Activated CD8-positive, alpha-beta memory T cell treated with anti-CD3 and anti-CD28 coated beads for 36 hours (primary cell): Measurements from ENCODE around the gene CCSER2. TPM values are rescaled to one million over a fixed set of nuclear protein-coding genes. Genes with fewer than 3 reads are reported as not detected.
"Not testable (repeated sequence)": the region's sequence is repeated elsewhere in the genome, so short reads cannot be mapped to it uniquely, and the experiment has no call there.

Experiments used
- CTCF ChIA-PET: fragments of 350-600 bp; sonication (Branson Sonifier 250); formaldehyde crosslinking; loops from one replicate; lab custom pipeline; 2021; ENCODE audit warnings: antibody characterized with exemption; lab: Charles Lee
- POLR2A ChIA-PET: fragments of 350-600 bp; sonication (Branson Sonifier 250); formaldehyde crosslinking; loops from one replicate; lab custom pipeline; 2021; ENCODE audit warnings: antibody characterized with exemption; lab: Charles Lee
- total RNA-seq, 2 experiments: library from RNA; stranded (reverse); gene quantifications; one replicate each; pipeline ENCODE4 v1.2.3, GENCODE V29; 2021

The CCSER2 gene, protein sequence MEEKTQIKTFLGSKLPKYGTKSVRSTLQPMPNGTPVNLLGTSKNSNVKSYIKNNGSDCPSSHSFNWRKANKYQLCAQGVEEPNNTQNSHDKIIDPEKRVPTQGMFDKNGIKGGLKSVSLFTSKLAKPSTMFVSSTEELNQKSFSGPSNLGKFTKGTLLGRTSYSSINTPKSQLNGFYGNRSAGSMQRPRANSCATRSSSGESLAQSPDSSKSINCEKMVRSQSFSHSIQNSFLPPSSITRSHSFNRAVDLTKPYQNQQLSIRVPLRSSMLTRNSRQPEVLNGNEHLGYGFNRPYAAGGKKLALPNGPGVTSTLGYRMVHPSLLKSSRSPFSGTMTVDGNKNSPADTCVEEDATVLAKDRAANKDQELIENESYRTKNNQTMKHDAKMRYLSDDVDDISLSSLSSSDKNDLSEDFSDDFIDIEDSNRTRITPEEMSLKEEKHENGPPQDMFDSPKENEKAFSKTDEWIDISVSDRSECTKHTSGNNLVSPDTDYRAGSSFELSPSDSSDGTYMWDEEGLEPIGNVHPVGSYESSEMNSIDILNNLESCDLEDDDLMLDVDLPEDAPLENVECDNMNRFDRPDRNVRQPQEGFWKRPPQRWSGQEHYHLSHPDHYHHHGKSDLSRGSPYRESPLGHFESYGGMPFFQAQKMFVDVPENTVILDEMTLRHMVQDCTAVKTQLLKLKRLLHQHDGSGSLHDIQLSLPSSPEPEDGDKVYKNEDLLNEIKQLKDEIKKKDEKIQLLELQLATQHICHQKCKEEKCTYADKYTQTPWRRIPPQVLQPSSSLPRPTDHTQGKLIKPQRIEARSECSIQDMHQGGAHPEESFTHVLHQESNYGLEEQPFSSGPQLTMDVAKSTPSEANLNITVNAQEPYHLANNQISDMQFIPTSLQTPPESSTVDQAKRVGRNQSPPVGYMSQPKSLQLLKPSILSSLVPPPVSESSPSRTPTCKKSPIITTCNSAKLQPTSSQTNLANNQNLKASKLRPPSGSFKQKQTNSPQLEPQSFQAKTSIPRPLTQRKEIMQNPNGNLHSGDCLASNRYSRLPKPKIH
- 10 to 100 TPM; 46.7 to 47.2 TPM for total RNA-seq

DNA sequence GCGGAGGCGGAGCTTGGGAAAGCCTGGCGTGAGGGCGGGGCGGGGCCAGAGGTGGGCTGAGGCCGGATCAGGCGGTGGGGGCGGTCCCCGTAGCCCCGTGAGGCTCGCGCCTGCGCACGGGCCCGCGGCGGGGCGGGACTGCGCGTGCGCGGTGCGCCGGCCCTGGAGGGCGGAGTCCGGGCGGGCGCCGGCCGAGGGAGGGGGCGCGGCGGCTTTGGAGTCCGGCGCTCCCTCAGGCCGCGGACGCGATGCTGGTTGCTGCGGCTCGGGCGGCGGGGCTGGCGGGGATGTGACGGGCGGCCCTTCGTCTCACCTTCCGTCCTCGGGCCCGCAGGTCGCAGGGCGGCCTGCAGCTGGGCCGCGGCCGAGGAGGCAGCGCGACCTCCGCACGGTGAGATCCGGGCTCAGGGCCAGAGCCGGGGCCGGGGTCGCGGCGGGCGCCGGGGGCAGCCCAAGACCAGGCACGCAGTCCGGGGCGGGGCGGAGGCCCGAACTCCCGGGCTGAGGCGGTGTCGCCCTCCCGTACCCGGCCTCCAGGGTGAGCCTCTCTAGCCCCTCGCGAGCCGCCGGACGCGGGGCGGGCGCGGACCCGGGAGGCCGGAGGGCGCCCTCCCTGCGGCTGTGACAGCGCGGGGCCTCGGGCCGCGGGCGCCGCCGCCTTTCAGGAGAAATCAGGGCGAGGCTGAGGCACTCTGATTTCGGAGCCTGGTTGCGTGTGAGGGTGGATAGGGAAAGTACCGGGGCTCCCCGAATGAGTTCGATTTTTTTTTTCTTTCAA lies at the start of gene CCSER2:
CCSER2 (plus strand) TSS at position 172 of the 778 bp plus-strand sequence. CDS start 42,464 bp downstream, outside the sequence.
- ChIA-PET CTCF (interaction anchor here (1.0 to 1.7 kb wide), 8 partner anchors 20 to 212 kb away, joined by 3 to 9 read pairs (median 4); partner anchors contain the start of gene GHITM), POLR2A (interaction anchor here (0.7 to 1.5 kb wide), 4 partner anchors 20 to 61 kb away, joined by 3 to 5 read pairs (median 4); no protein-coding TSS in a partner anchor)

DNA sequence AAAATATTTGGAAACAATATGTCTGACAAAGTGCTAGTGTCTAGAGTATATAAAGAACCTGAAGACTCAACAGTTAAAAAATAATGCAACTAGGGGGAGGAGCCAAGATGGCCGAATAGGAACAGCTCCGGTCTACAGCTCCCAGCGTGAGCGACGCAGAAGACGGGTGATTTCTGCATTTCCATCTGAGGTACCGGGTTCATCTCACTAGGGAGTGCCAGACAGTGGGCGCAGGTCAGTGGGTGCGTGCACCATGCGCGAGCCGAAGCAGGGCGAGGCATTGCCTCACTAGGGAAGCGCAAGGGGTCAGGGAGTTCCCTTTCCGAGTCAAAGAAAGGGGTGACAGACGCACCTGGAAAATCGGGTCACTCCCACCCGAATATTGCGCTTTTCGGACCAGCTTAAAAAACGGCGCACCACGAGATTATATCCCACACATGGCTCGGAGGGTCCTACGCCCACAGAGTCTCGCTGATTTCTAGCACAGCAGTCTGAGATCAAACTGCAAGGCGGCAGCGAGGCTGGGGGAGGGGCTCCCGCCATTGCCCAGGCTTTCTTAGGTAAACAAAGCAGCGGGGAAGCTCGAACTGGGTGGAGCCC lies 48.4 kb upstream of the CCSER2 start:
- POLR2A ChIA-PET, CTCF ChIA-PET: not testable (repeated sequence)

DNA sequence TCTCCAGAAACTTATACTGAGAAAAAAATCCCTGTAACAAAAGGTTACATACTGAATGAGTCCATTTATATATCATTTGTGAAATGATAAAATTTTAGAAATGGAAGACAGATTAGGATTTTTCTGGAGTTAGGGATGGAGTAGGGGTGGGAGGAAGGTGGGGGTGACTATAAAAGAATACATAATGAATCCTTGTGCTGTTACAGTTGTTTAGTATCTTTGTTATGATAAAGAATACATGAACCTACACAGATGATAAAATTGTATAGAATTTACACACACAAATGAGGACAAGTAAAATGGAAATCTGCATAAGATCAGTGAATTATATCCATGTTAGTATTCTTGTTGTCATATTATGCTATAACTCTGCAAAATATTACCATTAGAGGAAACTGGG lies 41.7 kb upstream of the CCSER2 start:
- POLR2A ChIA-PET, result no interaction called here
- CTCF ChIA-PET, result no interaction called here

DNA sequence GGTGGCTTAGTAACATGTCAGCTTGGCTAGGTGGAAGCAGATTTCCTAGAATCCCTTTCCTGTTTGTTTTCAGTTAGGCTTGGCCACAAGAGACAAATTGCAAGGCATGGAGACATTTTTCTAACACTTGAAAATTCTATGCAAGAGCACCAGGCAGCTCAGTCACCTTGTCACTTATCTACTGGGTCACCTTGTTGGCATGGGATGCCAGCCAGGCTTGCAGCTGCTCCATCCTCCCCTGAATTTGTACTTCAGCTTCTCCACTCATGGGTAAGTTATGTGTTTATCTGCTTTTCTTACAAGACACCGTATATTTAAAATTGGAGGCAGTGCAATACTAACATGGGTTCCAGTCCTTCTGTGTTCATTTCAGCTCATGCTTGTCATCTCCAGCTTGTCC lies 40.2 kb upstream of the CCSER2 start:
- POLR2A ChIA-PET, result no interaction called here
- CTCF ChIA-PET, result no interaction called here

DNA sequence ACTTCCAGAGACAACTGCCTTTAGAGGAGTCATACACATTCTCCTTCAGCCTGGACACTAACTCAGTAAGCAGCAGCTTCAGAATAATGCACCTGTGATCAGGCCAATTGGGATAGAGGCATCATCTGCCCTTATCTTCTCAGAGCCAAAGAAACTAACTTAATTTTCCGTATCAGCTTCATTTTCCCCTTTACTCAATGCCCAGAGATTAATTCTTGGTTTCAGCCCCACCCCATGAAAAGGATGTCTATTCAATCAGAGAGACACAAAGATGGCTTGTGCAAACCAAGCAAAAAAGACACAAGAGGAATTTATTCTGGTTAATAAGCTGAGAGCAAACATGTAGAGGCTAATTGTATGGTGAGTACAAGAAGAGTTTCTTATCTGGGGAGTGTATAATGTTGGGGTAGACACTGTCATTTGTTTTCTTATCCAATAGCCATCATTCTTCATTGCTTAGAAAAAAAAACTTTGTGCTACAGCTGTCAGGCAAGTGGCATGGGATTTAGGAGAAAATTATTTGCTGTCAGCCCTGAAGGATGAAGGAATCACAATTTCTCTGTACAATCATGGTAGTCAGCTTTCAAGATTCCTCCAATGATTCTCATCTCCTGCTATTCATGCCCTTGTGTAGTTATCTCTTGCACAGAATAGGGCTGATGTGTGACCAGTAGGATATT lies 38.7 kb upstream of the CCSER2 start:
- POLR2A ChIA-PET, result no interaction called here
- CTCF ChIA-PET, result interaction anchor here (1.3 kb wide), 1 partner anchor 22 kb away, joined by 4 read pairs; no protein-coding TSS in a partner anchor

DNA sequence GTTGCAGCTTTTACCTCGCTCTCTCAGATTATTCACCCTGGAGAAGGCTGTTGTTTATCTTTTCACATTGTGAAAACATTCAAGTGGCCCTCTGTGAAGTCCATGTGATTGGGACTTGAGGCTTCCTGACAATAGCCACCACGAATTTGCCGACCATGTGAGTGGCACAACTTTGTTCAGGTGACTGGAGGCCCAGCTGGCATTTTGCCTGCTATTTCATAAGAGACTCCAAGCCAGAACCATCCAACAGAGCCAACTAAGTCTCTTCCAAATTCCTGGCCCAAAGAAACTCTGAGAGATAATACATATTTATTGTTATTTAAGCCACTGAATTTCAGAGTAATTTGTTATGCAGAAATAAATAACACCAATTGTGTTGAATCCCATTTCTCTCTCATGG lies 38.2 kb upstream of the CCSER2 start:
- ChIA-PET CTCF (interaction anchor here (1.3 kb wide), 1 partner anchor 23 kb away, joined by 4 read pairs; no protein-coding TSS in a partner anchor), POLR2A (no interaction called here)

DNA sequence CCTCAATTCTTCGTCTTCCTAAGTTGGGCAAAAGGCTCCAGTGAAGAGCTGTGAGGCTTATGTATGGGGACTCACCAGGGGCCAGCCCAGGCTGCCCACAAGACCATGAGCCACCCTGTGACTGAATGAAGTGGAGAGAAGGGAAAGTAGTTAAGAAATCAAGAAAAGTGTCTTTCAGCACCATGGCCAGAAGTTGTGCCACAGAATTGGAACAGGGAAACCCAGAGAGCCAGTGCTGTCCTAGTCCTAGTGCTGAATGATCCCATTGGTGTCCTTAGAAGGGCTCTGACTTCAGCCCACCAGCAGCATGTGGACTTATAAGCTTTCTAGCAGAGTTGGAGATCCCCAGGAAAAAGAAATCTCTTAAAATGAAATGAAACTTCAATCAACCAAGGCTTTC lies 37.0 kb upstream of the CCSER2 start:
- ChIA-PET POLR2A (no interaction called here), CTCF (no interaction called here)

DNA sequence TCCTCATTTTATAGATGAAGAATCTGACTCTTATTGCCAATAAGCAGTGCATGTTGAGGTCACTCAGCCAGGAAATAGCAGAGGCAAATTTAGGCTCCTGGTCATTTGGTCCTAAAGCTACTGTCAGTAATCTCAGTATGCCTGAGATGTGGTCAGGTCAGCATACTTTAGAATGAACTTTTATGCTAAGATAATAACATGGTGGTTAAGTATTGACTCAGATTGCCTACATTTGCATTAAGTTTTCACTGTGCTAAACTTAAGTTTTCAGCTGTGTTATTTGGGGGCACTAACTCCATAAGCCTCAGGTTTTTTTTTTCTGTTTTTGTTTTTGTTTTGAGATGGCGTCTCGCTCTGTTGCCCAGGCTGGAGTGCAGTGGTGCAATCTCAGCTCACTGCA lies 35.9 kb upstream of the CCSER2 start:
- ChIA-PET CTCF (interaction anchor here (2.0 kb wide), 1 partner anchor 25 kb away, joined by 5 read pairs; no protein-coding TSS in a partner anchor), POLR2A (interaction anchor here (1.7 kb wide), 1 partner anchor 37 kb away, joined by 5 read pairs; the partner anchor contains the start of gene CCSER2)

DNA sequence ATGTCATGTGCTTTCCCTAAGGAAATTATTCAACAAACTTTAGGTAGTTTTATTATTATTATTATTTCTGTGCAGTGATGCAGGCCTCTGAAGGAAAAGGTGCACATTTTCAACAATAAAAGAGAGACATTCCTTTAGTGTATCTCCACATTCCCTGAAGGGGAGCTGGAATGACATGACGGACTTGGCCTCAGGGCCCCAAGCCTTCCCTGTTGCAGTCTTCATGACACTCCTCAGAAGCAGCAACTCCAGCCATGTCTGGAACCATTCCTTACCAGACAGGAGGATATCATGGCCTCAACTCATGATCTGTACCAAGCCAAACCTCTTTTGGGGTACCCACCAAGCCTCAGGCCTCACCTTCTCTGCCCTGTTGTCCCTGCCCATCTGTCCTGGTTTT lies 35.2 kb upstream of the CCSER2 start:
- ChIA-PET POLR2A (interaction anchor here (1.7 kb wide), 1 partner anchor 36 kb away, joined by 5 read pairs; the partner anchor contains the start of gene CCSER2), CTCF (interaction anchor here (2.0 kb wide), 1 partner anchor 26 kb away, joined by 5 read pairs; no protein-coding TSS in a partner anchor)

DNA sequence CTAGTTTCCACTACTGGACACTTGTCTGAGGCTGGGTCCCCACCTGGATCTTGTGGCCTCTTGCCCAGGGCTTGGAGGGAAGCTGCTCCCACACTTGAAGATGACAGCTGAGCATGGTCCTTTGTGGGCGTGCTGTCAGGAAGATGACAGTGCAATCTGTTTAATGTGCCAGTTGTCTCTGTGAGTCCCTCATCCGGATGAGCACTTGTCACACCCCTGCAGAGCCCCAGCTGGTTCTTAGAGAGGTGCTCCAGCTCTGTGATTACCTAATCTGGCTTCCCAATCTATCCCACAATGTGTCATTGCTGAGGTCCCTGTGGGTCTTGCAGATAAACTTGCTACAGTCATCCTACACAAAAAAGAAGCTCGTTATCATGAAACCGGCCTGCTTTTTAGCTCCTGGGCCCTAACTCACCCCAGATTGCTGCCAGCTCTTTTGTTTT lies 34.8 kb upstream of the CCSER2 start:
- CTCF ChIA-PET, result interaction anchor here (2.0 kb wide), 1 partner anchor 26 kb away, joined by 5 read pairs; no protein-coding TSS in a partner anchor
- POLR2A ChIA-PET, result interaction anchor here (1.7 kb wide), 1 partner anchor 36 kb away, joined by 5 read pairs; the partner anchor contains the start of gene CCSER2

DNA sequence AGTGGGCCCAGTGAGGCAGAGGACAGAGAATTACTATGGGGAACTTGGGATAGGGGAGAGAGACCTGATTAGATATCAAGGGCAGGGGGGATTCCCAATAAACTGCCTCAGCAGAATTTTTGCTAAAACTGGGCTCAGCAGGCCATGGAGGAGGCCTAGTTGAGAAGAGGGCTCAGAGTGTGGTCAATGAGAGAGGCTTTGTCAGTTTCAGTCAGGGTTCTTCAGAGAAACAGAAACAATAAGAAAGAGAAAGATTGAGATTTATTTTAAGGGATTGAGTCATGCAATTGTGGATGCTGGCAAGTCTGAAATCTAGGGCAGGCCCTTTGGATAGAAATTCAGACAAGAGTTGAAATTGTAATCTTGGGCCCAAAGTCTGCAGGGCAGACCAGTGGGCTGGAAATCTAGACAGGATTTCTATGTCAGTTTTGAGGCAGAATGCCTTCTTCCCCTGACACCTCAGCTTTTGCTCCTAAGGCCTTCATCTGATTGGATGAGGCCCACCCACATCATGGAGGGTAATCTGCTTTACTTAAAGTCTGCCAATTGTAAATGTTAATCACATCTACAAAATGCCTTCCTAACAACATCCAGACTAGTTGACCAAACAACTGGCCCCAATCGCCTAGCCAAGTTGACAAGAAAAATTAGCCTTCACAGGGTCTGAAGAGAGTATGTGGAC lies 33.5 kb upstream of the CCSER2 start:
- CTCF ChIA-PET, result no interaction called here
- POLR2A ChIA-PET, result no interaction called here

DNA sequence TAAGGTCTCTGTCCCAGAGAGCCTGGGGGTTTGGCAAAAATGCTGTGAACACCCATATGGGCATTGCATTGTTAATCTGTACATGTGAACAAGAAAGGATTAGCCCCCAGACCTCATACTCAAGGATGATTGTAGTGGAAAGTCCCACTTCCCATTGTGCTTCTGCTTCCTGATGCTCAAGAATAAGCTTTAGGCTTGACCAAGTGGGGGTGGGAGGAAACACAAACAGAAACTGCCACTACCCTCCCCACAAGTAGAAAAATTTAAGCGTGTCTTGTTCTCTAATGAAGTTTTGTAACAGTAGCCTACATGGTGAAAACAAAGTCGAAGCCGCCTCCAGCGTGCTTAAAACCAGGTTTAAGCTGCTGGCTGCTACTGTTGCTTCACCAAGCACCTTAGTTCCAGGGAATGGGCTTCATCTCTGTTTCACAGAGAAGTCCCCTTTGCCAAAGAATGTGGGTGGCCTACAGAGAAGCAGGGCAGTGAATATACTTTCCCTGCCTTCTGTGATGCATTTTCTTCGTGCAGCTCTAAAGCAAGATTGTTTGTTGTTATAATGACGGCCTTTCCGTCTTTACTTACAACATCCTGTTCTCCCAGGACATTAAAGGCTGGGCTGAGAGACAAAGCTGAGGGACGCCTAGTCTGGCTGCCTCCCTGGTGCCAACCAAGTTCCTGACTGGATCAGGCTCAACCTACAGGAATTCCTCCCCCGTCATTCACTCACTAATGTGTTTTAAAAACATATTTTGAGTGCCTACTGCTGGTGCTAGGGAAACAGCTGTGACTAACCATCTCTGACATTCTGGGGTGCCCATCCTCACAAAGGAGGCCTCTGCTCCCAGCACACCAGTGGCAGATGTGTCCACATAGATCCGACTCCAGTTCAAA lies 32.1 kb upstream of the CCSER2 start:
- ChIA-PET CTCF (interaction anchor here (0.7 kb wide), 1 partner anchor 11 kb away, joined by 3 read pairs; no protein-coding TSS in a partner anchor), POLR2A (no interaction called here)

DNA sequence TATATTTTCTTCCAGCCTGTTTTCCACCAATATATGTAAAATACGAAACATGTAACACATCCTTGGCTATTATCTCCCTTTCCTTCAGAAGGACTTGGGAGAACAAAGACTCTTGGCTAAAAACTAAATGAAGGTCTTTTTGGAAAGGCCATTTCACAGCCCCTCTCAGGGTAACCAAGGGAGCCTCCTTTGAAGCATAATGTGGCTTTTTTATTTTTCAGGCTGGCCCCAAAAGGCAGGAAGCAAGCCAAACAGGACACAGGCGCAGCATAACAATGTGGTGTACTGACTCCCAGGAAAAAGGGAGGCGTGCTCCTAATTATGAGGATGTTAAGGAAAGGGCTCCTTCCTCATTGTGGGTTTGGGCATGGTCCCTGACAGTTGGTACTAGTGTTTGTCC lies 30.3 kb upstream of the CCSER2 start:
- ChIA-PET POLR2A (no interaction called here), CTCF (no interaction called here)

DNA sequence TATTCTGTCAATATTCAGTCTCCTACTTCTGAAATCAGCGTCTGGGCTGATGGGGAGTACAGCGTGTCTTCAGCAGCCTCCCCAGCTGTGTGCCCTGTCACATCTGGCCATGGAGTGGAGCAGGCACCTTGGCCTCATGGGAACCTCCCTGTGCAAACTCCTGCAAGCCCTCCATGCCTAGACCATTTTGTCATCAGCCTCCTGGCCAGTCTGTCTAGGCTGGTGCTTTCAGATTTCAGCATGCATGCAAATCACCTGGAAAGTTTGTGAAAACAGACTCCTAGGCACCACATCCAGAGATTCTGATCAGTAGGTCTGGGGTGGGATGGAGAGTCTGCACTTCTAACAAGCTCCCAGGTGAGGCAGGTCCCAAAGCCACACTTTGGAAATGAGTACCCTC lies 26.2 kb upstream of the CCSER2 start:
- CTCF ChIA-PET, result interaction anchor here (0.7 kb wide), 1 partner anchor 50 kb away, joined by 3 read pairs; no protein-coding TSS in a partner anchor
- POLR2A ChIA-PET, result no interaction called here

DNA sequence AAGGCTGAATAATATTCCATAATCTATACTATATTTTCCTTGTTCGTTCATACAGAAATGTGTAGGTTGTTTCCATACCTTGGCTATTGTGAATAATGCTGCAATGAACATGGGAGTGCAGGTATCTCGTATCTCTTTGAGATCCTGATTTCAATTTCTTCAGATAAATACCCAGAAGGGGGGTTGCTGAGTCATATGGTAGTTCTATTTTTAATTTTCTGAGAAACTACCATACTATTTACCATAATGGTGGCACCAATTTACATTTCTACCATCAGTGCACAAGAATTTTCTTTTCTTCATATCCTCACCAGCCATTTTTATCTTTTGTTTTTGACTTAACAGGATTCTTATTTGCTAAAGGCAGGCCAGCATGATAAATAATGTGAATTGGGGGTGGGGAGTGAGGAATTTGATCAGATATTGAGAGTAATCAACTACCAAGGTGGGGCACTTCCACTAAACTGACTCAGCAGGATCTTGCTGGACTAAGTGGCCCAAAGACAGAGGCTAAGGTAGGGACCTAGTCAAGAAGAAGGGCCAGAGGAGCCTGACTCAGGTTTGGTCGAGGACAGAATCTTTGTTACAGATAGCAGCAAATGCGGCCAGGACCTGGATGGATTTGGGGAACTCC lies 21.5 kb upstream of the CCSER2 start:
- CTCF ChIA-PET, result interaction anchor here (1.0 to 1.3 kb wide), 3 partner anchors 10 to 231 kb away, joined by 3 to 6 read pairs (median 3); no protein-coding TSS in a partner anchor

More for the DNA sequence above, 21.5 kb upstream of the CCSER2 start:
- POLR2A ChIA-PET, result interaction anchor here (0.6 kb wide), 1 partner anchor 43 kb away, joined by 3 read pairs; no protein-coding TSS in a partner anchor
